Gastroesophageal sphincter (tissue), 4 donors: ENCODE data around the gene NLE1. TPM values are rescaled to one million over a fixed set of nuclear protein-coding genes. Genes with fewer than 3 reads are reported as not detected.

ENCODE experiments used
- ATAC-seq: fragments of 150-250 bp; one replicate; pipeline ENCODE4 v1.9.1; 2016; ENCODE audit warnings: mild to moderate bottlenecking, moderate library complexity
- H3K27ac ChIP-seq, 4 donors: fragments of 200-600 bp; sonication (generic) in 3 of 4; 1 replicate in 3 of 4; 2 replicates in 1 of 4; pipeline ENCODE4 v1.5.1; 2016 to 2019
- H3K27me3 ChIP-seq: fragments of 200-600 bp; sonication (generic); one replicate; pipeline ENCODE4 v1.5.1; 2019
- H3K36me3 ChIP-seq, 2 donors: fragments of 200-600 bp; sonication (generic); one replicate each; pipeline ENCODE4 v1.5.1; 2019; ENCODE audit warnings: control low read depth in 1 of 2
- H3K4me1 ChIP-seq, 3 donors: fragments of 200-600 bp; sonication (generic); 1 replicate in 2 of 3; 2 replicates in 1 of 3; pipeline ENCODE4 v1.5.1; 2016 to 2019; ENCODE audit warnings: control low read depth in 2 of 3
- H3K4me3 ChIP-seq, 2 donors: fragments of 200-600 bp; sonication (generic); one replicate each; pipeline ENCODE4 v1.5.1; 2019; ENCODE audit warnings: mild to moderate bottlenecking in 1 of 2, moderate library complexity in 1 of 2
- H3K9me3 ChIP-seq, 3 donors: fragments of 200-600 bp; sonication (generic); one replicate each; pipeline ENCODE4 v1.5.1; 2017 to 2019; ENCODE audit warnings: control low read depth in 2 of 3
- CTCF ChIP-seq, 4 experiments: fragments of 200-600 bp in 2 of 4; fragments of 450-650 bp in 2 of 4; sonication (generic) in 1 of 4; IDR thresholded peaks; one replicate each; pipeline ENCODE4 v1.5.1; 2017 to 2019; ENCODE audit warnings: antibody characterized with exemption in 4 of 4, mild to moderate bottlenecking in 2 of 4, moderate library complexity in 2 of 4
- EP300 ChIP-seq: sonication (generic); formaldehyde crosslinking; IDR thresholded peaks from one replicate; pipeline ENCODE4 v1.6.1; 2017; ENCODE audit warnings: antibody characterized with exemption, mild to moderate bottlenecking
- POLR2A ChIP-seq, 2 donors: fragments of 450-650 bp; IDR thresholded peaks; one replicate each; pipeline ENCODE4 v1.6.1; 2017; ENCODE audit warnings: antibody characterized with exemption in 2 of 2, mild to moderate bottlenecking in 2 of 2, moderate library complexity in 1 of 2
- POLR2AphosphoS5 ChIP-seq: sonication (generic); formaldehyde crosslinking; IDR thresholded peaks from one replicate; pipeline ENCODE4 v1.6.1; 2017; ENCODE audit warnings: antibody characterized with exemption
- WGBS, 2 donors: methylation state at CpG; one replicate each; pipeline ENCODE4 v1.1.5; 2018; ENCODE audit warnings: low coverage in 1 of 2; 5-methylcytosine and 5-hydroxymethylcytosine counted together
- total RNA-seq, 4 donors: library from RNA; depleted of rRNA; stranded (reverse); fragments of >200 nt; gene quantifications; one replicate each; pipeline ENCODE4 v1.1.0, GENCODE V29; 2016

The NLE1 gene
- total RNA-seq, 4 donors from 2014 or later = 7.6 to 12.3 (median 9.3) TPM

GRCh38 chr17:35148144-35148543, 6.0 kb upstream of the NLE1 start:
- ATAC-seq = no peak
- Histone ChIP-seq H3K36me3 (no peaks in the 10 kb centered on the region), H3K27me3 (peaks cover 11% of the 10 kb centered on the region), H3K27ac (no peak overlapping the region), H3K4me1 (no peaks in the 10 kb centered on the region), H3K9me3 (no peaks in the 10 kb centered on the region), H3K4me3 (no peak overlapping the region)
- TF ChIP-seq POLR2A (IDR thresholded peaks at IDR 0.05) (no peak), POLR2AphosphoS5 (no peak), EP300 (no peak), CTCF (IDR thresholded peaks at IDR 0.05) (no peak)
- no CpG with 5 or more reads among the region's 9 CpGs for whole genome bisulfite sequencing, 2 donors

- H3K36me3 ChIP-seq = no peaks in the 10 kb centered on the region
- WGBS, 2 donors = 100% methylated on average over 2 of the region's 4 CpGs; no CpG with 5 or more reads in 1 of the 2 donors
- no peak within 1 kb of the TSS for H3K4me3 ChIP-seq
- no peaks in the 10 kb centered on the region for H3K9me3 ChIP-seq
- ATAC-seq = no peak
- peaks cover 11% of the 10 kb centered on the region for H3K27me3 ChIP-seq
- H3K4me1 ChIP-seq = peaks cover 0 to 3% (median 0%) of the 10 kb centered on the region in 3 donors
- no peak within 1 kb of the TSS for H3K27ac ChIP-seq
- TF ChIP-seq CTCF (IDR thresholded peaks at IDR 0.05) (no peak), POLR2A (IDR thresholded peaks at IDR 0.05) (no peak), EP300 (no peak), POLR2AphosphoS5 (no peak)
Measured at GRCh38 chr17:35147375-35147905, 5.3 kb upstream of the NLE1 start, which contains the start of gene UNC45B. Gene UNC45B, plus strand, starts transcription at chr17:35147817. Its CDS starts 447 bp downstream, at chr17:35148264.

GRCh38 chr17:35146214-35146833, 4.2 kb upstream of the NLE1 start:
- H3K4me3 ChIP-seq = no peak overlapping the region
- no peaks in the 10 kb centered on the region for H3K9me3 ChIP-seq
- peaks cover 0 to 10% (median 0%) of the 10 kb centered on the region in 3 donors for H3K4me1 ChIP-seq
- TF ChIP-seq POLR2AphosphoS5 (no peak), EP300 (no peak), CTCF (IDR thresholded peaks at IDR 0.05) (no peak), POLR2A (IDR thresholded peaks at IDR 0.05) (no peak)
- ATAC-seq = no peak
- no peaks in the 10 kb centered on the region for H3K36me3 ChIP-seq
- no peak overlapping the region for H3K27ac ChIP-seq
- peaks cover 11% of the 10 kb centered on the region for H3K27me3 ChIP-seq
- 67 to 68% methylated on average over 1 to 3 of the region's 4 CpGs for WGBS, 2 donors

- H3K27ac ChIP-seq = no peak overlapping the region
- WGBS, 2 donors = 62 to 95% methylated on average over 3 to 4 of the region's 4 CpGs
- H3K4me3 ChIP-seq = no peak overlapping the region
- H3K4me1 ChIP-seq = peaks cover 0 to 22% (median 3%) of the 10 kb centered on the region in 3 donors
- ATAC-seq = no peak
- H3K27me3 ChIP-seq = peaks cover 11% of the 10 kb centered on the region
- no peak for TF ChIP-seq POLR2A (IDR thresholded peaks at IDR 0.05)
- TF ChIP-seq POLR2AphosphoS5 = no peak
- no peak for TF ChIP-seq EP300
- no peak for TF ChIP-seq CTCF (IDR thresholded peaks at IDR 0.05)
- peaks cover 0 to 1% of the 10 kb centered on the region in 2 donors for H3K36me3 ChIP-seq
- H3K9me3 ChIP-seq = no peaks in the 10 kb centered on the region
Measured at GRCh38 chr17:35144840-35145239, 2.7 kb upstream of the NLE1 start.

GRCh38 chr17:35142467-35142796, 329 bp upstream of the NLE1 start:
- 67% methylated on average over 7 of the region's 8 CpGs; no CpG with 5 or more reads in 1 of the 2 donors for WGBS, 2 donors
- Histone ChIP-seq H3K4me3 (peak overlapping the region; percentile 85 to 92), H3K9me3 (no peaks in the 10 kb centered on the region), H3K27me3 (peaks cover 4% of the 10 kb centered on the region), H3K27ac (peak overlapping the region in 1 of 4 donors; percentile 27), H3K36me3 (peaks cover 0 to 25% of the 10 kb centered on the region in 2 donors), H3K4me1 (peaks cover 0 to 22% (median 3%) of the 10 kb centered on the region in 3 donors)
- ATAC-seq = no peak
- no peak for TF ChIP-seq EP300
- no peak for TF ChIP-seq CTCF (IDR thresholded peaks at IDR 0.05)
- no peak for TF ChIP-seq POLR2A (IDR thresholded peaks at IDR 0.05)
- no peak for TF ChIP-seq POLR2AphosphoS5
